HL-60/S4 (cell line): Measurements from ENCODE around the gene TNS2.
"Not testable (repeated sequence)": the region's sequence is repeated elsewhere in the genome, so short reads cannot be mapped to it uniquely, and the experiment has no call there.

Source experiments
- in situ Hi-C: fragments of 300-500 bp; cut with MboI; formaldehyde crosslinking; loops from 2 replicates; pipeline ENCODE4 v1.14.3; 2022; ENCODE audit warnings: low sequenced_read_pairs

Gene TNS2, protein sequence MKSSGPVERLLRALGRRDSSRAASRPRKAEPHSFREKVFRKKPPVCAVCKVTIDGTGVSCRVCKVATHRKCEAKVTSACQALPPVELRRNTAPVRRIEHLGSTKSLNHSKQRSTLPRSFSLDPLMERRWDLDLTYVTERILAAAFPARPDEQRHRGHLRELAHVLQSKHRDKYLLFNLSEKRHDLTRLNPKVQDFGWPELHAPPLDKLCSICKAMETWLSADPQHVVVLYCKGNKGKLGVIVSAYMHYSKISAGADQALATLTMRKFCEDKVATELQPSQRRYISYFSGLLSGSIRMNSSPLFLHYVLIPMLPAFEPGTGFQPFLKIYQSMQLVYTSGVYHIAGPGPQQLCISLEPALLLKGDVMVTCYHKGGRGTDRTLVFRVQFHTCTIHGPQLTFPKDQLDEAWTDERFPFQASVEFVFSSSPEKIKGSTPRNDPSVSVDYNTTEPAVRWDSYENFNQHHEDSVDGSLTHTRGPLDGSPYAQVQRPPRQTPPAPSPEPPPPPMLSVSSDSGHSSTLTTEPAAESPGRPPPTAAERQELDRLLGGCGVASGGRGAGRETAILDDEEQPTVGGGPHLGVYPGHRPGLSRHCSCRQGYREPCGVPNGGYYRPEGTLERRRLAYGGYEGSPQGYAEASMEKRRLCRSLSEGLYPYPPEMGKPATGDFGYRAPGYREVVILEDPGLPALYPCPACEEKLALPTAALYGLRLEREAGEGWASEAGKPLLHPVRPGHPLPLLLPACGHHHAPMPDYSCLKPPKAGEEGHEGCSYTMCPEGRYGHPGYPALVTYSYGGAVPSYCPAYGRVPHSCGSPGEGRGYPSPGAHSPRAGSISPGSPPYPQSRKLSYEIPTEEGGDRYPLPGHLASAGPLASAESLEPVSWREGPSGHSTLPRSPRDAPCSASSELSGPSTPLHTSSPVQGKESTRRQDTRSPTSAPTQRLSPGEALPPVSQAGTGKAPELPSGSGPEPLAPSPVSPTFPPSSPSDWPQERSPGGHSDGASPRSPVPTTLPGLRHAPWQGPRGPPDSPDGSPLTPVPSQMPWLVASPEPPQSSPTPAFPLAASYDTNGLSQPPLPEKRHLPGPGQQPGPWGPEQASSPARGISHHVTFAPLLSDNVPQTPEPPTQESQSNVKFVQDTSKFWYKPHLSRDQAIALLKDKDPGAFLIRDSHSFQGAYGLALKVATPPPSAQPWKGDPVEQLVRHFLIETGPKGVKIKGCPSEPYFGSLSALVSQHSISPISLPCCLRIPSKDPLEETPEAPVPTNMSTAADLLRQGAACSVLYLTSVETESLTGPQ (N-terminal part only)

DNA sequence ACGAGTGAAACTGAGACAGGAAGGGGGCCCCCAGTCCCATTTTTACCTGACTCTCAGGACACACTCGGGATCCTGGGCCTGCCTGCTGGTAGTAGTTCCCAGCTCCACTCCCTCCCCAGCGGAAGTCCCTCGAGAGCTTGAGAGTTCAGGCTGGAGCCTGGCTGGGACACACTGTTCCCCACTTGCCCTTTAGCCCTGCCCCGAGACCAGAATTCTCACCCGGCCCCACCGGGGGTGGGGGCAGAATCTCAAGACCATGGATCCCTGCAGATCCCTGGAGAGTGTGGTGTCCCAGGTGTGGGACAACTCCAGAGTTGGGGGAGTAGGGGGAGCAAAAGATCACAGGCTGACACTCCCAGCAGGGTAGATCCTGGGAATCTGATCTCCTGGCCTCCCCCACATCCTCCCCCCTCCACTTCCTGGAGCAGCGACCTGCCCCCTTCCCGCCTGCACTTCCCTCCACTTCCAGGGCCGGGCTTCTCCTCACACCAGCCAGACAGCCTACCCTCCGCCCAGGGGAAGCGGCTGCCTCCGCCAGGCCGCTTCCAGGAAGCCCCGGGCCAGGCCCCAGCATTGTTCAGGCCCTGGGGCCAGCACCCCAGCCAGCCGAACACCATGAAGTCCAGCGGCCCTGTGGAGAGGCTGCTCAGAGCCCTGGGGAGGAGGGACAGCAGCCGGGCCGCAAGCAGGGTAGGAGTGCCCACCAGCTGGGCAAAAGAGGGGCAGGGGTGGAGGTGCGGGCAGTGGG, at the start of gene TNS2:
TSS of gene TNS2 (plus strand) at position 495 of the 748 bp plus-strand sequence. CDS start at position 616, 121 bp downstream.
- in situ Hi-C loops, result no loop called here

DNA sequence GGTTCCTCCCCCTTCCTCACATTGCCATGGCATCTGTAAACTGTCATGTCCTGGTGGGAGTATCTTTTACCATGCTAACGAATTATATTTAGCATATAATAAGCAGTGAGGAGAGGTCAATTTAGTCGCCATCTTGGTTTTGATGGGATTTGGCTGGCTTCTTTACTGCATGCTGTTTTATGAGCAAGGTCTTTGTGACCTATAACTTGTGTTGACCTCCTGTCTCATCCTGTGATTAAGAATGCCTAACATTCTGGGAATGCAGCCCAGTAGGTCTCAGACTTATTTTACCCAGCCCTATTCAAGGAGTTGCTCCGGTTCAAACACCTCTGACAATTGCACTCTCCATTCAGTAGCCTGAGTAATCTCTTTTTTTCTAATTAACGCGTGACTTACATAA, 45.7 kb upstream of the TNS2 start:
- in situ Hi-C loops, result no loop called here

DNA sequence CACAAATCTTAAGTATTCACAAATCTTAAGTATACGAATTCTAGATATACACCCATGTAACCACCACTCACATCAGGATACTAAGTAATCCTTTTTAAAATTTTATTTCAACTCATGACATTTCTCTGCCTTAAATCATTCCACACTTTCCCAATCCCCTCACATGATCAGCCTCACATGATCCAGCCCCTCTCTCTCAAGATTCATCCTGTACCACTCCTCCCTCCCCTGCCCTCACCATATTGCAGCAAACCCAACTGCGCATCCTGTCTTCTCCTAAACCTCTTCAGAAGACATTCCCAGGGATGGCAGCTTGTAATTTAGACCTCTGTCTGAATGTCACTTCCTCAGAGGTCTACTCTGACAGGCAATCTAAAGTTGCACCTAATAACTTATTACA, 45.3 kb upstream of the TNS2 start:
- in situ Hi-C loops, result no loop called here

DNA sequence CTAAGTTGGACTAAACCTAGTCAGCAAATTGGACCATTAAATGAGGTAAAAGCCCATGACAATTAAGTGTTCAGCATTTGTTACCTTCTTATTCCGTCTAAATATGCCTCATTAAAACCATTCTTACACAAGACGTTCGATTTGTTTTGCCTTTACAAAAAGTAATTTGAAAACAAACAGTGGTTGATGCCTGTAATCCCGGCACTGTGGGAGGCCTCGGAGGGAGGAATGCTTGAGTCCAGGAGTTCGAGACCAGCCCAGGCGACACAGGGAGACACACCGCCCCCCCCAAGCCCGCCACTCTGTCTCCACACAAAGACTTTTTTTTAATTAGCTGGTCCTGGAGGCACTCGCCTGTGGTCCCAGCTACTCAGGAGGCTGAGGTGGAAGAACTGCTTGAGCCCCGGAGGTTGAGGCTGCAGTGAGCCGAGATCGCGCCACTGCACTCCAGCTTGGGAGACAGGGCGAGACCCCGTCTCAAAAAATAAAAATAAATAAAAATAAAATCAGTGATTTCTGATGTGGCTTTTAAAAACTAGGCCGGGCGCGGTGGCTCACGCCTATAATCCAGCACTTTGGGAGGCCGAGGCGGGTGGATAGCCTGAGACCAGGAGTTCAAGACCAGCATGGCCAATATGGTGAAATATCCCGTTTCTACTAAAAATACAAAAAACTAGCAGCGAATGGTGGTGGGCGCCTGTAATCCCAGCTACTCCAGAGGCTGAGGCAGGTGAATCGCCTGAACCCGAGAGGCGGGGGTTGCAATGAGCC, 44.5 kb upstream of the TNS2 start:
- in situ Hi-C loops, result no loop called here

DNA sequence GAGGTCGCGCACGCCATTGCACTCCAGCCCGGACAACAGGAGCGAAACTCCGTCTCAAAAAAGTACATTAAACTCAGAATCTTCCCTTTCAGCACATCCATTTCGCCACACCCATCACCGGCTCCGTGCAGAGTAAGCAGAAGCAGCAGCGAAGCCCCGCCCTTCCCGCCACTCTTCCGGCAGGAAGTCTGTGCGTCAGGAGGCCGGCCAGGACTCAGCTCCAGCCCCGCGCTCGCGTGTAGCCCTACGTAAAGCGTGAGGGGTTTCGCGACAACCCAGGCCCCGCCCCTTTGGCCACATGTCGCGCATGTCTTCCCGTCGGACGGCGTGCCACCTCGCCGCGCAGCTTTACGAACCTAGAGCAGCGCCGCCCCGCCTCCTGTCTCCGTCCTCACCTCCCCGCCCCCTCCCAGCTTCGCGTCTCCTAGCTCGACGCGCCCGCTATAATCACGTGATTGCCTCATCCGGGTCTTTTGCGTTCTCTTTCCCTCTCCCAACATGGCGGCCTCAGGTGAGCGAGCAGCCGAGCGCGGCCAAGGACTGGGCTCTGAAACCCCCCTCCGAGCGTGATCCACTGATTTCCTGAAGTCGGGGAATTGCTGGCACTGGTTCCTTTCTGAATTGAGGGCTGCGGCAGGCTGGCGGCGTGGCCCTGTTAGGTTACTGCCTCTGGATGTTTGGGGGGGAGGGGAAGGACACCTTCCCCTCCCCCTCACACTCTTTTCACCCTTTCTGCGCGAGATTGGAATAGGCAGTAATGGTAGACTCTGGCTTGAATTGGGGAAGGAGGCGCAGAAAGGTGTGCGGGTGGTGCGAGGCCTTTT, 43.7 kb upstream of the TNS2 start, which contains the start of gene EIF4B:
TSS of gene EIF4B (plus strand) at position 471 of the 824 bp plus-strand sequence. CDS start at position 499, 28 bp downstream.
- in situ Hi-C loops, result no loop called here

DNA sequence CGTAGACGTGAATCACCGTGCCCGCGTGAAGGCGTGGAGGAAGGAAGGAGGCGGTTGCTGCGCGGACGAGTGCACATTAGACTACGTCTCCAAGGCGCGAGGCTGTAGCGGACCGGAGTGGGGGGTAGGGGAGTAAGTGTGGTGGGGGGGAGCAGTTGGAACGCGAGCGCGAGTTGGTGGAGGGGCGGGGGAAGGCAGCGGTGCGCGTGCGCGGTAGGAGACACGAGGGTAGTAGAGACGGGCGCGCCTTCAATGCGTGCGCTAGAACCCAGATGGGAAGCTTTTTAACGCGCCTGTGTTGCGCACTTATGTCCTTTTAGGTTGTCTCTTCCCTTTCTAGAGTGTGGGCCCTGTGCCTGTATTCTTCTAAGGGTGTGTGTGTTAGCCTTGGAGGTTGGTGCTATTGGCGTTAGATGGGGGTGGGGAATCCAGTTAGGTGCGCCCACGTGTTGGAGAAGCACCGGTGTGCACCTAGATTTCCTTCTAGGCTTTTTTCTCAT, 43.0 kb upstream of the TNS2 start:
- in situ Hi-C loops, result no loop called here

DNA sequence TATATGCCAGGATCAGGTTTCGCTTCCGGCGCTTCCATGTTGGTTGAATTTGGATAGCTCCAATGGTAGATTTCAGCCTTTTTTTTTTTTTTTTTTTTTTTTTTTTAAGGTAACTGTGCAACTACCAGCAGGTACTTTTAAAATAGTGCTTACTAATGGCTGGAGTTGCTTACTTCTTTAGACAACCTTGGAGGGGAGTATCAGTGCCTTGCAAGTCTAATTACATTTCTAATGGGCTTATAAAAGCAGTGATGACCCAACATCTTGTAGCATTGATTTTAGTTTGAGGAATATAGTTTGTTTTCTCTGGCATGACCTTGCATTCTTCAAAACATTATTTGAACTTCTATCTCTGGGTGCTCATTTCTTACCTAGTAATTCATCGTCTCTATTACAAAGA, 42.5 kb upstream of the TNS2 start:
- in situ Hi-C loops, result no loop called here

DNA sequence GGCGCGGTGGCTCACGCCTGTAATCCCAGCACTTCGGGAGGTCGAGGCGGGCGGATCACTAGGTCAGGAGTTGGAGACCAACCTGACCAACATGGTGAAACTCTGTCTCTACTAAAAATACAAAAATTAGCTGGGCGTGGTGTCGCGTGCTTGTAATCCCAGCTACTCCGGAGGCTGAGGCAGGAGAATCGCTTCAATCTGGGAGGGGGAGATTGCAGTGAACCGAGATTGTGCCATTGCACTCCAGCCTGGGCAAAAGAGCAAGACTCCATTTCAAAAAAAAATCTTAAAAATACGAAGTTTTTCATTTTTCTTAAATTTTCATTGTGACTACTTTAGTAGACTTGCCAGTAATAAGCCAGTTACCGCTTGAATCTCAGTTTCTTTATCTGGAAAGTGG, 41.1 kb upstream of the TNS2 start:
- in situ Hi-C loops, result not testable (repeated sequence)

DNA sequence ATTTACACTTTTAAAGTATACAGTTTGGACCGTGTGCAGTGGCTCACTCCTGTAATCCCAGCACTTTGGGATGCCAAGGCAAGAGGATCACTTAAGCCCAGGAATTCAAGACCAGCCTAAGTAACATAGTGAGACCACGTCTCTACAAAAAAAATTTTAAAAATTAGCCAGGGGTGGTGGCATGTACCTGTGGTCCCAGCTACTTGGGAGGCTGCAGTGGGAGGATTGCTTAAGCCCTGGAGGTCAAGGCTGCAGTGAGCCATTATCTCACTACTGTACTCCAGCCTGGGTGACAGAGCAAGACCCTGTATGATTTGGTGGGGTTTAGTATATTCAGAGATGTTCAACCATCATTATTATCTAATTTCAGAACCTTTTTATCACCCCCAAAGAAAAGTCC, 38.9 kb upstream of the TNS2 start:
- in situ Hi-C loops, result no loop called here

DNA sequence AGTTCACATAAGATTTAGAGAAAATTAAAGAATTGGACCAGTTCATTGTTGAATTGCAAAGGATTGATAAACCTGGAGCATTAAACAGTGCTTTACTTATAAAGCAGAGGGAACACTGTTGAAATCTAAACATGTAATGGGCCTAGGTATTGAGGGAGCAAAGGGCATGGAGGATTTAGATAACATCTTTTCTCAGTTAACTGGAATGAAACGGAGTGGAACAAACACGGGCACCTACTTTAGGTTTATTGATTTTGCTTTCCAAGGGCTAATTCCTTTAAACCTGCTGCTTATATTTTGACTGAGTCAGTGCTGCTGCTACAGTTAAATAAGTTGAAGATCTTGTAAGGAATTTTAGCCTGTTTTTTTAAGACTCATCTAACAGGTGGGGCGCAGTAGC, 38.0 kb upstream of the TNS2 start:
- in situ Hi-C loops, result no loop called here

DNA sequence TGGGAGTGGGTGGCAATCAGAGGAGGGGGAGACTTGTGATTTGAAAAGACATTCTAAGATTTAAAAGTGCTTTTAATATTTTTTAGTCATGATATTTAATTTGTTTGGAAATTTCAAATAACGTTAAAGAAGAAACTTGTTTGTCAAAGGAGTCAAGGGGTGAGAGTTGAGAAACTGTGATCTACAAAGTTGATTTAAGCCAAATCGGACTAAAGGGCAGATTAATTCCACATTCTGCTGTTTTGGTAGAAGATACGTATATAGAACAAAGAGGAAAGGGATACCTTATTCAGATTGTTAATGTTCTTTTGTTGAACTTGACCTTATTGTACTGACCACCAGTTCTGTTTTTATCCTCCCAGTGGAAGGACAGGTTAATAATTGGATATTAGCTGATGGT, 36.9 kb upstream of the TNS2 start:
- in situ Hi-C loops, result no loop called here

DNA sequence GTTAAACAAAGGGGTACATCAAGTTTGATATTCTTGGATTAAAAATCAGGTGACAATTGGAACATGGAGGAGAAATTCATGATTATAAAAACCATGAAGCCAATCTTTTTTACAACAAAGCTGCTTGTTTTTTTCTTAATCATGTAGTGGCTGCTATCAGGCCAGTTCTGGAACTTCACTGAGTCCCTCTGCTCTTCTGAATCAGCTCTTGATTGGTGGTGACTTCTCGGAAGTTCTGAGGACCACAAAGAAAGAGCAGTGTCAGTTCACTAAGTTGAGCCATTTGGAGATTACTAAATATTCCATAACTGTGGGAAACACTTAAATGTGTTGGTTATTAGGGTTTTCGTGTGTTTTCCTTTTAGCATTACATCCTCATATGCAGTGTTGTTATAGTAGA, 35.2 kb upstream of the TNS2 start:
- in situ Hi-C loops, result no loop called here

DNA sequence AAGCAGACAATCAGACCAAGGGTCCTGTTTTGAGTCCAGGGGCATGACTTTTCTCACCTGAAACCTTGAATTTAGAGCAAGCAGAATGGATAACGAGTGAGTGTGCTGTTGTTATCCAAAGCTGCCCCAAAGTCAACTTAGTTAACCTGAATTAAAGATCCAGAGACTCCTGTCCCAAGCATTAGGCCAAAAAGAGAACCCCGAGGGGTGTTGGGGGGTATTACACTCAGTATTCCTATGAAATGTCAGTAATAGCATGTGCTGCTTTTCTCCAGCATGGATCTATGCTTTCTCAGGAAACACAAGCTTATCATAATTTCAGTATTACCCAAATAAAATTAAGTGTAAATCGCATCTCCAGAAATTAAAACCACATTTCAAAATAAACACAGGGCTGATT, 24.6 kb upstream of the TNS2 start:
- in situ Hi-C loops, result loop anchor here (10.0 kb wide), 1 partner anchor 440 kb away; no protein-coding TSS in a partner anchor

DNA sequence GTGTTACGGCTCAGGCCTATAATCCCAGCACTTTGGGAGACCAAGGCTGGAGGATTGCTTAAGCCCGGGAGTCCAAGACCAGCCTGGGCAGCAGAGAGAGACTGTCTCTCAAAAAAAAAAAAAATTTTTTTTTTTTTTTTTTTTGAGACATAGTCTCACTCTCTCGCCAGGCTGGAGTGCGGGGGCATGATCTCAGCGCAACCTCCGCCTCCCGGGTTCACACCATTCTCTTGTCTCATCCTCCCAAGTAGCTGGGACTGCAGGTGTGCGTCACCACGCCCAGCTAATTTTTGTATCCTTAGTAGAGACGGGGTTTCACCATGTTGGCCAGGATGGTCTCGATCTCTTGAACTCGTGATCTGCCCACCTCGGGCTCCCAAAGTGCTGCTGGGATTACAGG, 22.9 kb upstream of the TNS2 start:
- in situ Hi-C loops, result loop anchor here (10.0 kb wide), 1 partner anchor 438 kb away; no protein-coding TSS in a partner anchor

DNA sequence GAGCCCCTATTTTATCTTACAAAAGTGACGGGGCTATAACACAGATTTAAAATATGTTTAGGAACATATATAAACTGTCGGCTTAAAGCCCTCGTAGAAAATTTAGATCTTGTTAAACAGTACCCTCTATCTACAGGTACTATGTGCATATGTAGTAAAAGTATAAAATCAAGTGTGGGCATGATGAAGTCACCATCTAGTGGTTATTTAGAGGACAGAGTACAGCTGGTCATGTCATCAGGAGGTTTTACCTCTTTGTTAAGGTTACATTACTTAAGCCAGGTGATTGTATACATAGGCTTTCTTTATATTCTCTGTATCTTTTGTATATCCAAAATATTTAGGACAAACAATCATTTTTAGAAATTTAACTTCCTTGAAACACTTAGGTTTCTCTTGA, 18.2 kb upstream of the TNS2 start:
- in situ Hi-C loops, result no loop called here

DNA sequence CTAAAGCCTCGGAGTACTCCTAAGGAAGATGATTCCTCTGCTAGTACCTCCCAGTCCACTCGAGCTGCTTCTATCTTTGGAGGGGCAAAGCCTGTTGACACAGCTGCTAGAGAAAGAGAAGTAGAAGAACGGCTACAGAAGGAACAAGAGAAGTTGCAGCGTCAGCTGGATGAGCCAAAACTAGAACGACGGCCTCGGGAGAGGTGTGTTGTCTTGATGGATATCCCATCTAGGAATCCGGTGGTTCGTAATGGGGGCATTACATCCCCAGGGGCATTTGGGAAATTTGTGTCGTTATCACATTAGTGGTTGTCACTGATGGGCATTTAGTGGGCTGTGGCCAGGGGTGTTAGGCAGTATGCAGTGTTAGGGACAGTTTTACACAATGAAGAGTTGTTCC, 16.0 kb upstream of the TNS2 start:
- in situ Hi-C loops, result not testable (repeated sequence)

DNA sequence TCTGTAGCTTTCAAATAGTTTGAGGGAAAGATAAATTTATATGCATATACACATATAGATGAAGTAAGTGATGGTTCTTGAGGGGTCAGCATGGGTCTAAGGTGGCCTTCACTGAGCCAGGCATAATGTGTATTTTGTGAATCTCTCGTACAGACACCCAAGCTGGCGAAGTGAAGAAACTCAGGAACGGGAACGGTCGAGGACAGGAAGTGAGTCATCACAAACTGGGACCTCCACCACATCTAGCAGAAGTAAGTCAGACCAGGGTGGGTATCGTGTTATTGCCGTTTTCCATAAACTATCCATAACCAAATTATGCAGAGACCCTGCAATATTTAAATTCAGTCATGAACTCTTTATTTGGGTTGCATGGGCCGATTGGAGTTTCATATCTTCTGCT, 15.4 kb upstream of the TNS2 start:
- in situ Hi-C loops, result no loop called here

DNA sequence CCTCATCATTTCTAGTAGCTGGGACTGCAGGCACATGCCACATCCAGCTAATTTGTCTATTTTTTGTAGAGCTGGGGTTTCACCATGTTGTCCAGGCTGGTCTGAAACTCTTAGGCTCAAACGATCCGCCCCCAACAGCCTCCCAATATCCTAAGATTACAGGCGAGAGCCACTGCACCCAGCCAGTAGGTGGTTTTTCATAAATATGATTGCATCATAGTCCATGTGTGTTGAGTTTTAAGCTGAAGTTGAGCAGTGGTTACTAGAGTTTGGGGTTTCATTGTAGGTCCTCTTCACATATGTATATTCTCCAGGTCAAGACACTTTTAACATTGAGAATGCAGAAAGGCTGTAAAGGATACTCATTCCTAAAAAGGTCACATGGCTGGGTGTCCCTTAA, 13.1 kb upstream of the TNS2 start:
- in situ Hi-C loops, result no loop called here
